Effector memory CD4-positive, alpha-beta T cell (primary cell): ENCODE results near the gene ANTKMT.
"Not testable (repeated sequence)": the region's sequence is repeated elsewhere in the genome, so short reads cannot be mapped to it uniquely, and the experiment has no call there.

Source experiments
- DNase-seq, 3 donors: peaks; one replicate each; pipeline ENCODE4 v3.0.0-alpha.2; 2020
- H3K27ac ChIP-seq: 2 replicates; pipeline ENCODE4 v1.7.0; 2013; ENCODE audit warnings: mild to moderate bottlenecking, low read length, moderate library complexity; ENCODE audit not compliant: insufficient read depth, poor library complexity, severe bottlenecking
- H3K27me3 ChIP-seq: replicated peaks from 2 replicates; pipeline ENCODE4 v1.7.0; 2013; ENCODE audit warnings: mild to moderate bottlenecking, low read length; ENCODE audit not compliant: insufficient read depth, control insufficient read depth, poor library complexity, severe bottlenecking
- H3K36me3 ChIP-seq: 2 replicates; pipeline ENCODE4 v1.7.0; 2013; ENCODE audit warnings: mild to moderate bottlenecking, low read length, moderate library complexity; ENCODE audit not compliant: control insufficient read depth, insufficient read depth
- H3K4me1 ChIP-seq: 2 replicates; pipeline ENCODE4 v1.7.0; 2013; ENCODE audit warnings: low read length, mild to moderate bottlenecking; ENCODE audit not compliant: control insufficient read depth, insufficient read depth, poor library complexity, severe bottlenecking
- H3K4me3 ChIP-seq: 2 replicates; pipeline ENCODE4 v1.7.0; 2013; ENCODE audit warnings: low read length, low read depth, mild to moderate bottlenecking; ENCODE audit not compliant: insufficient read depth, poor library complexity, severe bottlenecking
- H3K9me3 ChIP-seq: 2 replicates; pipeline ENCODE4 v1.7.0; 2013; ENCODE audit warnings: mild to moderate bottlenecking, low read length, moderate library complexity; ENCODE audit not compliant: control insufficient read depth

The ANTKMT gene

GRCh38 chr16:743794-744500, 23.0 kb downstream of the ANTKMT start:
- DNase-seq: no peak
- Histone ChIP-seq H3K27me3 (no peaks in the 10 kb centered on the region), H3K27ac (no peak overlapping the region), H3K36me3 (no peaks in the 10 kb centered on the region), H3K9me3 (no peaks in the 10 kb centered on the region), H3K4me3 (no peak overlapping the region), H3K4me1 (peaks cover 14% of the 10 kb centered on the region)

- no peaks in the 10 kb centered on the region for H3K27me3 ChIP-seq
- no peaks in the 10 kb centered on the region for H3K4me1 ChIP-seq
- no peaks in the 10 kb centered on the region for H3K9me3 ChIP-seq
- no peak for DNase-seq
- H3K4me3 ChIP-seq: no peak overlapping the region
- H3K27ac ChIP-seq: no peak overlapping the region
- H3K36me3 ChIP-seq: no peaks in the 10 kb centered on the region
Observed at GRCh38 chr16:745739-746138, 24.8 kb downstream of the ANTKMT start.

- H3K36me3 ChIP-seq: no peaks in the 10 kb centered on the region
- no peaks in the 10 kb centered on the region for H3K9me3 ChIP-seq
- no peak for DNase-seq
- H3K27ac ChIP-seq: no peak overlapping the region
- H3K27me3 ChIP-seq: no peaks in the 10 kb centered on the region
- H3K4me3 ChIP-seq: no peak overlapping the region
- no peaks in the 10 kb centered on the region for H3K4me1 ChIP-seq
Observed at GRCh38 chr16:746637-747036, 25.7 kb downstream of the ANTKMT start.

- no peak overlapping the region for H3K27ac ChIP-seq
- no peak for DNase-seq
- no peaks in the 10 kb centered on the region for H3K27me3 ChIP-seq
Observed at GRCh38 chr16:747978-748746, 27.2 kb downstream of the ANTKMT start.

GRCh38 chr16:749010-749409, 28.1 kb downstream of the ANTKMT start:
- Histone ChIP-seq H3K4me3 (no peak overlapping the region), H3K27me3 (no peaks in the 10 kb centered on the region), H3K36me3 (no peaks in the 10 kb centered on the region), H3K4me1 (no peaks in the 10 kb centered on the region), H3K27ac (no peak overlapping the region), H3K9me3 (no peaks in the 10 kb centered on the region)
- no peak for DNase-seq

More at GRCh38 chr16:747978-748746, 27.2 kb downstream of the ANTKMT start:
- Histone ChIP-seq H3K4me3 (no peak overlapping the region), H3K4me1 (no peaks in the 10 kb centered on the region), H3K9me3 (no peaks in the 10 kb centered on the region), H3K36me3 (no peaks in the 10 kb centered on the region)

- DNase-seq: no peak
- Histone ChIP-seq H3K4me1 (no peaks in the 10 kb centered on the region), H3K9me3 (no peaks in the 10 kb centered on the region), H3K27me3 (no peaks in the 10 kb centered on the region), H3K27ac (no peak overlapping the region), H3K4me3 (no peak overlapping the region), H3K36me3 (no peaks in the 10 kb centered on the region)
Observed at GRCh38 chr16:750485-750884, 29.5 kb downstream of the ANTKMT start.

- Histone ChIP-seq H3K9me3 (no peaks in the 10 kb centered on the region), H3K27me3 (no peaks in the 10 kb centered on the region), H3K4me3 (no peak overlapping the region), H3K27ac (no peak overlapping the region), H3K4me1 (no peaks in the 10 kb centered on the region), H3K36me3 (no peaks in the 10 kb centered on the region)
- DNase-seq: no peak
Observed at GRCh38 chr16:751152-752006, 30.4 kb downstream of the ANTKMT start.

GRCh38 chr16:752007-752312, 31.0 kb downstream of the ANTKMT start:
- Histone ChIP-seq H3K27ac (no peak overlapping the region), H3K36me3 (no peaks in the 10 kb centered on the region), H3K27me3 (no peaks in the 10 kb centered on the region), H3K4me3 (no peak overlapping the region), H3K9me3 (no peaks in the 10 kb centered on the region), H3K4me1 (no peaks in the 10 kb centered on the region)
- DNase-seq: no peak

GRCh38 chr16:754121-754607, 33.2 kb downstream of the ANTKMT start:
- not testable (repeated sequence) for H3K4me3 ChIP-seq, H3K27ac ChIP-seq, H3K36me3 ChIP-seq, DNase-seq, H3K9me3 ChIP-seq, H3K27me3 ChIP-seq, H3K4me1 ChIP-seq

GRCh38 chr16:754656-755055, 33.7 kb downstream of the ANTKMT start:
- DNase-seq: no peak
- Histone ChIP-seq H3K27me3 (no peaks in the 10 kb centered on the region), H3K36me3 (no peaks in the 10 kb centered on the region), H3K27ac (no peak overlapping the region), H3K4me1 (no peaks in the 10 kb centered on the region), H3K4me3 (no peak overlapping the region), H3K9me3 (no peaks in the 10 kb centered on the region)
